Activated naive CD8-positive, alpha-beta T cell treated with anti-CD3 and anti-CD28 coated beads, Interleukin-2, amount 50 U/mL, for 16 hours (primary cell): ENCODE measurements around the gene FNBP1L.
"Not testable (repeated sequence)": the region's sequence is repeated elsewhere in the genome, so short reads cannot be mapped to it uniquely, and the experiment has no call there.

ENCODE experiments used
- DNase-seq: peaks from one replicate; pipeline ENCODE4 v3.0.0-alpha.2; 2020; ENCODE audit warnings: low read depth, low spot score

FNBP1L gene

DNA sequence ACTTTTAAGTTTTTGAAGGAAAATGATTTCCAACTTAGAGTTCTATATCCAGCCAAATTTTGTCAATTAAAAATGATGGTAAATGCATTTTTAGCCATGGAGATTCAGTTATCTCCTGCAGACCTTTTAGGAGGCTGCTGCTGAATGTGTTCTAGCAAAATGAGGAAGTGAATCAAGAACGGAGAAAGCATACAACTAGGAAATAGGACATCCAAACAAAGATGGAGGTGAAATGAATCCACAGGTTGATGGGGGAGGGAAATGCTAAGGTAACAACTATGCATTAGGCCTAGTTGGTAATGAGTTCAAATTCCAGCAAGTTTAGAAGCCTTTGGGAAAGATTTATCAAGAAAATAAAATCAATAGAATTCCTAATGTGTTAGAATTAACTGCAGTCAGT lies 80.5 kb downstream of the FNBP1L start:
- no peak for DNase-seq

DNA sequence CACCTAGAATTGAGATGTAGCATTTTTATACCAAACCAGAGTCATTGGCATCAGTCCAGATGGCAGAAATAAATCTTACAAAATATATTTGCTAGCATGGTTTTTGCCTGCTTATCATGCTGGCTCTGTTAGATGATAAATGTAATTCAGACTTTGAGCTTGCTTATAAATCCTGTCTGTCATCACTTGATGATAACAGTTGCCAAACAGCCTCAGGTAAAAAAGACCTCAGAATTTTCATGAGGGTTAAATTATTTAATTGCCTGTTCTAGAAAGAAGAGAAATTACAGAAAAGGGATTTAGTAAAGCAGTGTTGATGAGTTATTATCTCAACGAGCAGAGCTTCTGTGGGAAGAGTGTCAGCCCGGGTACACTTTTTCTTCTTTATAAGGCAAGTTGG lies 83.3 kb downstream of the FNBP1L start:
- DNase-seq = no peak

DNA sequence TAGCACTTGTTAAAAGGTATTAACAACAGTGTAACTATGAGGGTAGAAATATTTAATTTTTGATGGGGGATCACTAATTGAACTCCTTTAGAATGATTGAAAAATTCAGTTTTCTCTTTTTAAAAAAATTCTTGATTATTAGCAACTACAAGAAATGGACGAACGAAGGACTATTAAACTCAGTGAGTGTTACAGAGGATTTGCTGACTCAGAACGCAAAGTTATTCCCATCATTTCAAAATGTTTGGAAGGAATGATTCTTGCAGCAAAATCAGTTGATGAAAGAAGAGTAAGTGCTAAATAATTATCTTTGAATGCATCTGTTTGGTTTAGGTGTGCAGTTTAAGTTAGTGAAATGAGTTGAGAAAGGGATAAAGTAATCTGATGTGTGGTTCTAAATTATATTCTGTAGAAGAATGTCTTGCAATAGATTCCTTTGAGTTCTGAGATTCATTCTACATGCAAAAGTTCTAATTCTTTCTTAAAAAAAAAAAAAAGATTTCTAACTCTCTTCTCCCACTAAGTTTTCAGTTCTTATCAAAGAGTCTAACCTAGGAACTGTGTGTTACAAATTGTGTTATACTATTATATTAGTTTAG lies 85.0 kb downstream of the FNBP1L start:
- no peak for DNase-seq

DNA sequence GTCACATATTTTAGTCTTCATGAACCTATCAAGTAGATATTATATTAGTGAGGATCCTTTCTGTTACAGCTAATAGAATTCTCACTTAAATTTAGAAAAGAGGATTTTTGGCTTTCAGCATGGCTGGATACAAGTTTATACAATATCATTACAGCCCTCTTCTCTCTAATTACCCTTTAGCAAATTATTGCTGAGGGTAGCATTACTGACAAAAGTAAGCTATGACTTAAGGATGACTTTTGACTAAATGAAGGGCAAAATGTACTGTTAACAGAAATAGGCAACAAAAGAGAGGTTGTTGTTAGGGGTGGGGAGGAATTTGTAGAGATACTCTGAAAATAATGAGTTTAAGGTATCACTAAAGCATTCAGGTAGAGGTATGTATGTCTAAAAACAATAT lies 85.8 kb downstream of the FNBP1L start:
- DNase-seq = no peak

DNA sequence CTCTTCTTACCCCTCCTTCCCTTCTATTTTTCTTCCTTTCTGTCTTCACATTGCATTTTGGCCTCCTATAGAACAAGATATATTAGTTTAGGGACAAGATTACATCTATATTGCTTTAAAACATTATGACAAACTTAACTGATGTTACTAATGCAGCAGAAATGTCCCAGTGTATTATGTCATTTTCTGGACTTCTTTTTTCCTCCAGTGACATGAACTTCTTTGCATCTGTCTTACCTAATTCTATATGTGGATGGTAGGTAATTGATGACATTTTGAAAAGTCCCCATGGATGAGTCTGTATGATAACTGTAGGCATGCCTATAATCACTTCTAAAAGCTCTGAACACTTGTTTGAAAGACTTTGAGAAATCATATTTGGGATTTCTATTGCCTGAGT lies 89.5 kb downstream of the FNBP1L start:
- DNase-seq = no peak

DNA sequence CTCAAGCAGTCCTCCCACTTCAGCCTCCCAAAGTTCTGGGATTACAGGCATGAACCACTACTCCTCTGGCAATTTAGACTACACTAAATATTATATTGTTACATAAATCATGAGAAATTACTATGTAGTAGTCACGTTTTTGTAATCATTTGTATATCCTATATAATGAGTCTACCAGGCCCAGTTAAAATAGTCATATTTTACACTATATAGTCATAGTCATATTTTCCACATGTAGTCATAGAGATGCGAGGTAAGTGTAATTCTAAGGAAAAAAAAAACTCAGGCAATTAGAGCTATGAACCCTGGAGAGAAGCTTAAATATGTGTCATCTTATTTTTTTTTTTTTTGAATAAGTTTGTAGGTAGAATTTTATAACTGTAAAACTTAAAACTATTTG lies 90.0 kb downstream of the FNBP1L start:
- DNase-seq = no peak

DNA sequence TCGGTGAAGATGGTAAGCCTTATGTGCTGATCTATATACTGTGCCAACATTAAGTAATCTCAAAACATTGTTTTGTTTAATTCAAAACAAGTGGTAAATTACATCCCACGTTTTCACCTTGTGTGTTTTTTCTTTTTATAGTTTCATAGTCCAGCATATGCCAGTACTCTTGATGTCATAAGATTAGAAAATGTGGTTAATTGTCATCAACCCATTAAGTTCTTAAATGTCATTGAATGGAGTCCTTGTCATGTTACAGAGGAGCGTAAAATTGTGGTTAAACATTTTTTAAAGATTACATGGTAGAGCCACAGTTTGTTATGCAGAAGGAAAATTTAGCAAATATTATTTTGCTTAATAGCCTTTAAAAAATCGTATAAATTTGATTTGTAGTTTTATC lies 93.1 kb downstream of the FNBP1L start:
- no peak for DNase-seq

DNA sequence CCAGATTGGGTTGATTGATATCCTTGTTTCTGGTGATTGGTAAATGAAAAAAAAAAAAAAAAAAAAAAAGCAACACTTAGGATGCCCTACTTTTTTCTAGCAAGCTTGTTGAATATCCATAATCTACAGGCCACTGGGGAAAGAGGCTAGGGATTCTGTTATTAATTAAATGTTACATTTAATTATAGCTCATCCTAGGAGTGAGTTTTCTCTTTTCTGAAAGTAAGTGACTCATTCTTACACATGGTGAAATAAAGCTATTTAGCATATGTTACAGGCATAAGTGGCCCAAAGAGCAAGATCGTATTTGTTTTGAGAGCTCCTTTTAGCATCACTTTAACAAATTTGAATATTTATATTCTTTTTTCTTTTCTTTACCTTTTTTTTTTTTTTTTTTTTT lies 94.5 kb downstream of the FNBP1L start:
- DNase-seq = no peak

DNA sequence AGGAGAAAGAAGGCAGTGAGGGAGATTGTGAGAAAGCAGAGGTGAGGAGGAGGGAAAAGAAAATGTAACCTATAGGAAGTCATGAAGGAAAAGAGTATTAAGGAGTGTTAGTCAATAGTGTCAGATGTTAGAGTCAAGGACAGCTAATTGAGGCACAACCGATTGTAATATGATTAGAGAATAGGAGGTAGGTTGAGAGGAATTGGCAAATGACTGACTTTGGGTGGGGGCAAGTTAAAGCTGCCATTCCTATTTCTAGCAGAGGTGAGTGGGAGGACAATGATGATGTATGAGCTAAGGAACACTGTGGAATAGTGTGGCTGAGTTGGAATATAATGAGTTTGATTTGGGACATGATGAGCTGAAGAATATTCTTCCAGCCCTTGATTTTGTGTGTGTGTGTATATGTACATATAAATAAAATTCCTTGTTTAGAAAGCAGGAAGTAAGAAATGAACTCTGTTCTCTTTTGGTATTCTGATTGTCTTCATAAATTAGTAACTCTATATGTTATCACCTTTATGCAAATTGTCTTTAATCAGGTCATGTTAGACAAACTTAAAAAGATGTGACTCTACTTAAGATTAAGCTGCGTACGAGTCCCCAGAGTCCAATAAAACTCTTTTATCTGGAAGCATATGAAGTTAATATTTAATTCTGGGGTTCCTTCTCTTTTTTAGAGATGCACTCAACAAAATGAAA lies 98.4 kb downstream of the FNBP1L start:
- no peak for DNase-seq

DNA sequence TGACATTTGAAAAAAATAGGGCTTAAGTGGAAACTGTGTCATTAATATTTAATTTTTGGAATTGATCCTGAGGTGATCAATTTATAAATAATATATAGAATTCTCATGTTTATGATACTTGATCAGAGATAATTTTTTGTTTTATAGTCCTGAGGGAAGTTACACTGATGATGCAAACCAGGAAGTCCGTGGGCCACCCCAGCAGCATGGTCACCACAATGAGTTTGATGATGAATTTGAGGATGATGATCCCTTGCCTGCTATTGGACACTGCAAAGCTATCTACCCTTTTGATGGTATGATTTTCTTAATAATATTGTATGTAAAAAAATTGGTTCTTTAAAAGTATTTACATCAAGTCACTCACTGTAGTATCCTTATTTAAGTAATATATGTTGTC lies 101.2 kb downstream of the FNBP1L start:
- DNase-seq = no peak

DNA sequence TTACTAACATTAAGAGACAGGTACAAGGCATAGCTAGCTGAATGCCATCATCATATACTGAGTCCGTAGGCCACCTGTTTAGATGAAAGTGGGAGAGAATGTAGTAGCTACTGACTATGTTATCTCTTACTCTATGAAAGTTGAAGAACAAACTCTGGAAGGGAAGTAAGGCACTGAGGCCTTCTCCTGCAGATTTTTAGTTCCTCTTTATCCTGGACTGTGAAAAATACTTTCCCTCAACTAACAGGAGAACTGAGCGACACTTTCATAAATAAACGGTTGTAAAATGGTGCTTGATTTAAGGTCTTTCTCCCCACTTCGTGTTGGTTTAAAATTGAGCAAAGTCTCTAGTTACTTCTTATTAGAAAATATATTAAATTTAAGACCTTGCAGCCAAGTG lies 101.9 kb downstream of the FNBP1L start:
- DNase-seq = no peak

DNA sequence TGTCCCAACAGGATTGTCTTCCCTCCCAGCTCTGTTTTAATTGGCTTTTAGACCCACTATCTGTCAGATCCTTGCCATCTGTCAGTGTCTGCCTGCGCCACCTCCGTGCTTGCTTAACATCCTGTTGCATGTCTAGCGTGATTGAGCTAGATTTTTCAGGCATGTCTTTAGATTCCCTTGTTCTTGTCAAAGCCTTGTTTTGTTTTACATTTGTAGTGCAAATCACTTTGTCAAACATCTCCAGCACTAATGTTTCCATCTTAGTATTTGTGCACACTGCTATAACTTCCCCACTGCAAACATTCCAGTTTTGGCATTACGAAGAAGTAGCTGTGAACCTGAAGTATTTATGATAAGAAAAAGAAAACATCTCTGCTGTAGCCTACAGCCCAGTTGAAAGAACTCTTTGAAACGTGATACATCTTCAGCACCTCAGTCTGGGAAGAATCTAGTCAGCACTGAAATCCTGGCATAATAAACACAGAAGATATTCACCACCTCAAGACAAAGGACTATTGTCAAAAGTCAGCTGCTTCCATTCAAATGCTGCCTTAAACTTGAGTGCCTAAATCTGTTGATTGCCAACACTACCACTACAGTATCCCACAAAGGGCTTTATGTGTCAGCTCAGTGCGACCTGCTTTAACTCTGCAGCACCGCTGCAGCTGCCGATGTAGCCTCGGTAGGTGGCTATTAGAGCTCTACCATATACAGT lies 105.0 kb downstream of the FNBP1L start:
- DNase-seq = no peak

DNA sequence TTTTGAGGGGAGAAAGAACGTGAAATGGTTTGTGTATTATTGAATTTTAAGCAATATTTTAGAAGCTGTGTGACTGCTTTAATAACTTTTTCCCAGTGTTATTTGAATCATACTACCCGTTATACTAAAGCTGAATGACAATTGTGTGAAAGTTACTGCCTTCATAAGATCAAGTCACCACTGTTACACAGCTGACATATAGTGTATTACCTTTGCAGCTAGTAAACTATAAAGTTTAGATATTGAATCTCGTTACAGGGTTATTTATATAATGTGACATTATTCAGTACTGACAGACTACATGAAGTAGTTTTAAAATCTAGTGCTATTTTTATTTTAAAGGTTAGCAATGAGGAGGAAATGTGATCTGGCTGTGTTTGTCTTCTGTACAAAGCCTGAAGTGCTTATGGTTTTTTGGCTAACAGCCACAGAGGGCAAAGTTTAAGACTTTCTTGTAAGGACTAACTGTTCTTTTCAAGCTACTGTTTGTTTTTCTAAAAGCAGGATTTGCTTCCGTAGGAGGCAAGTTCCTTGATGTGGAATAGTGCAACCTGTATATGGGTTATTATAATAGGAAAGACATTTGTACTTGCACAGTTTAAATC lies 106.1 kb downstream of the FNBP1L start:
- not testable (repeated sequence) for DNase-seq

DNA sequence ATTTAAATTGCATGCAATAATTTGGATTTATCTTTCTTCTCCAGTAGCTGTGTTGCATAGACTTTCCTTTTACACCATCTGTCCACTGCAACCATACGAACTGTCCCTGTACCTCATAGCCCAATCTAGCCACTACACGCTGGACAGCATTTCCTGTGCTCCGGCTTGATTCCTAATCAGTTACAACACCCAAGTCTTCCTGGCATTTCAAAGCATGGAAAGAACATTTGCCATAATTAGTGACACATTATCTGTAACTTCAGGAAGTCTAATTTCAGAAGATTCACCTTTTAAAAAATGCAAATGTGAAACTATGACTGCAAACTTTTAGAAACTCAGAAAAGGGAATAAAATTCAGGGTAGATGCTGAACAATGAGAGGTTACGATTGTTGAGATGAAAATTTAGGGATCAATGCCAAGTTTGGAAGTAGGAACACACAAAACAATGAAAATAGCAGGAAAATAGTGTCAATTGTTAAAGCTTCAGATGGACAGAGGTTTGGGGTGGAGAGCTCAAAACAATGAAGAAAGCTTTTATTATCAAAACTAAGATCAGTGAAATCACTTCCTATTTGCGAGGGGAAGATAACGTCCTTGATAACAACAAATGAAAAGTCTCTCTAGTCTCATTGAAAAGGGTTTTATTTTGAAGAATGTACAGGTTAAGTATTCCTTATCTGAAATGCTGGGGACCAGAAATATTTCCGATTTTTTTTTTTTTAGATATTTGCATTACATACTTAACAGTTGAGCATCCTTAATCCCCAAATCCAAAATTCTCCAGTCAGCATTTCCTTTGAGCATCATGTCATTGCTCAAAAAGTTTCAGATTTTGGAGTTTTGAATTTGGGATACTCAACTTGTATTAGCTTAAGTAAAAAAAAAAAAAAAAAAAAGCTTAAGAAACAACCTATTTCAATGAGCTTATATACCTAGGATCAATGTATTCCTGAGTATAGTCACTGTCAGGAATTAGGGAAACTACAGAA lies 107.3 kb downstream of the FNBP1L start:
- DNase-seq = no peak

DNA sequence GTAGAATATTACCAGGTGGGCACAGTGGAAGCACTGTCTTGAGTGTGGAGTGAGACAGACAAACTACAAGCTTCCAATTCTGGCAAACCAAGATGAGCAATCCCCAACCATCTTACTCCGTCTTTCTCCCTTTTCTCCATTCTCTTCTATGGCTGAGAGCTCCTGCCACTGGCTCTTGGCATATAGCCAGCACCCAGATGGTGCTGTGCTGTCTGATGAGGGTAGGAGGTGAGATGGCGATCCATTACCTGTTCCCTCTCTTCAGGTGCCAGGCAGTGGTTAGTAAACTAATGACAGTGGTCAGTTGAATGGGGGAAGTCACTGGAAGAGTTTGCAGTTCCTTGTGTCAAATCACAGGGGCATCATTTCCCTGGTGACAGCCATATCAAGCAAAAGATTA lies 108.4 kb downstream of the FNBP1L start:
- DNase-seq = no peak

DNA sequence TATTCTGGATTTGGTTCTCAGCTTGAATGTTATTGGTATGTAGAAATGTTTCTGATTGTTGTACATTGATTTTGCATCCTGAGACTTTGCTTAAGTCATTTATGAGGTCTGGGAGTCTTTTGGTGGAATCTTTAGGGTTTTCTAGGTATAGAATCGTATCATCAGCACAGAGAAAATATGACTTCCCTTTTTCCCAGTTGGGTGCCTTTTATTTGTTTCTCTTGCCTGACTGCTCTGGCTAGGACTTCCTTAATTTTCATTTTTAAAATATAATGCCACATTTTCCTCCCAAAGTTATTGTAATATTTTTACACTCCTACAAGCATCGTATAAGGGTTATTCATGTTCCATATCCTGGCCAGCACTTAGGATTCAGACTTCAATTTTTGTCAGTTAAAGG lies 111.1 kb downstream of the FNBP1L start:
- DNase-seq = no peak

DNA sequence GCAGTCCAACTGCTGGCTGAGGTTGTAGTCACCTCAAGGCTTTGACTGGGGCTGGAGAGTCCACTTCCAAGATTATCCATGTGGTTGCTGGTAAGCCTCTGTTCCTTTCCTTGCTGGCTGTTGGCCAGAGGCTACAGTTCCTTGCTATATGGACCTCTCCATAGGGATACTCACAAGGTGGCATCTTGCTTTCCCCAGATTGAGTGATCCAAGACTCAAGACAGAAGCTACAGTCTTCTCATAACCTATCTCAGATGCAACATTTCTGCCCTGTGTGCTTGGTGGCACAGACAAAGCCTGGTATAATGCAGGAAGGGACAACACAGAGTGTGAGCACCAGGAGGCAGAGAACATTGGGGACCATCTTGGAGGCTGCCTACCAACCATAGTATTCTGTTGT lies 111.8 kb downstream of the FNBP1L start:
- DNase-seq = no peak

DNA sequence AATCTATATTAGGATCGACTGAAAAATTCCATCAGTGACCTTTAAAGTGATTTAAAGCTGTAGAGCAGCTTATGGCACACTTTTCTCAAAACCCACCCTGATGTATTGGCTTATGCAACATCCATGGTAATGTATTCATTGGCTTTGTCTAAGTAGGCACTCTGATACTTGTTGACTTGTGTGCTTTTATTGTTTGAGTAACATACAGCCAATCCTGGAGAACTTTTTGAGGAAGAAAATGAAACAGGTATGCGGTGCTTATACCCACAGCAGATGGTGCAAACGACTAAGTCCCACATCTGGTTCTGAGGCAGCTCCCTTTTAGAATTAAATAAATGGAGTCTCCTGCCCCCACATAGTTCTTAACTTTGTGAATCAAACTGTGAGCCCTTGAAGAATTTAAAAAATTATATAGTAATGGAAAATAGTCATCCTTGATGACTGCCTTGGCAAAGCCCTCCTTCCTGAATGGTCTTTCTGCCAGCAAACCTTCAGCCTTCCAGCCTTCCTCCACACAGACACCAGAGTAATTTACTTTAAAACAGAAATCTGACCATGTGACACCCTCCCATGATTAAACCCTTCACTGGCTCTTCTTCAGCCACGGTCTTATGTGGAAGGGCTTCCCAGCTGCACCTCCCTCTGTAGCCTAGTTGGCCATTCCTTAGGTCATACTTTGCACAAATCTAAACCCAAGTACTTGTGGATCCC lies 117.7 kb downstream of the FNBP1L start:
- no peak for DNase-seq

DNA sequence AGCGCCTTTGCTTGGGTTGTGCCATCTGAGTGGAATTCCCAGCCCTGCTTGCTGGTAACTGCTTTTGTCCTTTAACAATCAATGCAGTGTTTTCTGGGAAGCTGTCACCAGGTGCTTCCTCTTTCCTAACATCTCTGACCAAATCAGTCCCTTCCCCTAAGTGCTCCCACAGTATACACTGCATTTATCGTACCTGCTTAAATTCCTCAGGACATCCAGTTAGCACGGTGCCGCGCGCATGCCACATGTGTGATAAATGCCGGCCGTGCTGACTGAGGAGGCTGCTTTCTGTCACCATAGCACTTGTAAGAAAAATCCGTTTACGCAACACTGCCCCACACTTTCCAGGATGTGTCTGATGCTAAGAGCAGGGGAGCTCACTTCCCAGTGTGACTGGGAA lies 118.3 kb downstream of the FNBP1L start:
- no peak for DNase-seq

DNA sequence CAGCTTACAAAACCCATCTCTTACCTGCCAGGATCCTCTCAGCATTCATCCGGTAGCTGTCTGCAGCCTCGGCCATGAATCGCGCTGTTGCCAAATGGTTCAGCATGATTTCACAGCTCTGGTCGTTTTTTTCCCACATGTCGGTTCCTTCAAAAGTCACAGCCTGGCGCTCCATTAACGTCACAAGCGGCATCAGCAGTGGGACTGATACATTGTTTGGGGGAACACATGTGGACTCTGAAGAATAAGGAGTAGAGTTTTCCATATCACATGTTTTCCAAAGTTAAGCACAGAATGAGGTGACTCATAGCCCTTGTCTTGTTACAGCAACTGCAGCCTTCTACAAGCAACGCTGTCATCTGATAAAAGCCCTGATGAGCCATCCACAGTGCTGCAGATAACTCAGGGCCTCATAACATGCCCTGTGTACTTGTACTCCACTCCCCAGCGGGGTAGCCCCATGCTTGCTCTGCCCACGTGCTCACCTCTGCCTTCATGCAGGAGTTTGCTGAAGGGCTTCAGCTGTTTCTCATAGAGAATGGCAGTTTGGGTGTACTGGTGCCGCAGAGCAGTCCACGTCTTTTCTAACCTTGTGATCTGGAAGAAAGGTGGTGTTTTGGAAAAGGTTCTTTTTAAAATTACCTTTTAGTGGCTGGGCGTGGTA lies 119.5 kb downstream of the FNBP1L start:
- no peak for DNase-seq
